ENCODE results near the gene DYNC1LI2.

Gene DYNC1LI2

GRCh38 chr16:66714654-66715307 lies 36.6 kb downstream of the DYNC1LI2 start:
- POLR2A ChIA-PET: no interaction called here
- DNase-seq (ENCODE audit: extremely low spot score): no peak

GRCh38 chr16:66714062-66714461 lies 37.3 kb downstream of the DYNC1LI2 start:
- no peak for TF ChIP-seq CTCF (IDR thresholded peaks at IDR 0.05; ENCODE audit: control extremely low read depth, extremely low read depth, low read depth, missing control alignments)
- ChIA-PET CTCF (no interaction called here), POLR2A (no interaction called here)
- DNase-seq (ENCODE audit: extremely low spot score): no peak

More at GRCh38 chr16:66714654-66715307, 36.6 kb downstream of the DYNC1LI2 start:
- TF ChIP-seq CTCF (IDR thresholded peaks at IDR 0.05; ENCODE audit: control extremely low read depth, extremely low read depth, low read depth, missing control alignments): no peak
- CTCF ChIA-PET: interaction anchor here (0.9 to 1.3 kb wide), 3 partner anchors 11 to 64 kb away, joined by 3 to 9 read pairs (median 4); no protein-coding TSS in a partner anchor

- POLR2A ChIA-PET: no interaction called here
- CTCF ChIA-PET: interaction anchor here (0.6 to 1.8 kb wide), 5 partner anchors 12 to 306 kb away, joined by 3 to 8 read pairs (median 3); no protein-coding TSS in a partner anchor
- TF ChIP-seq CTCF (IDR thresholded peaks at IDR 0.05; ENCODE audit: control extremely low read depth, extremely low read depth, low read depth, missing control alignments): no peak
- no peak for DNase-seq (ENCODE audit: extremely low spot score)
These were observed 38.3 kb downstream of the DYNC1LI2 start for GRCh38 chr16:66713076-66713475.

GRCh38 chr16:66712512-66712911 lies 38.9 kb downstream of the DYNC1LI2 start:
- no peak for DNase-seq (ENCODE audit: extremely low spot score)
- CTCF ChIA-PET: interaction anchor here (1.1 to 1.8 kb wide), 4 partner anchors 11 to 305 kb away, joined by 3 to 8 read pairs (median 3); no protein-coding TSS in a partner anchor
- POLR2A ChIA-PET: no interaction called here
- TF ChIP-seq CTCF (IDR thresholded peaks at IDR 0.05; ENCODE audit: control extremely low read depth, extremely low read depth, low read depth, missing control alignments): no peak

- CTCF ChIA-PET: interaction anchor here (3.0 kb wide), 1 partner anchor 16 kb away, joined by 13 read pairs; no protein-coding TSS in a partner anchor
- no peak for DNase-seq (ENCODE audit: extremely low spot score)
- POLR2A ChIA-PET: no interaction called here
- TF ChIP-seq CTCF (IDR thresholded peaks at IDR 0.05; ENCODE audit: control extremely low read depth, extremely low read depth, low read depth, missing control alignments): no peak
These were observed 39.8 kb downstream of the DYNC1LI2 start for GRCh38 chr16:66711581-66711980.

GRCh38 chr16:66706506-66706880 lies 44.9 kb downstream of the DYNC1LI2 start:
- DNase-seq (ENCODE audit: extremely low spot score): no peak
- ChIA-PET POLR2A (no interaction called here), CTCF (interaction anchor here (1.5 kb wide), 1 partner anchor 56 kb away, joined by 4 read pairs; no protein-coding TSS in a partner anchor)
- no peak for TF ChIP-seq CTCF (IDR thresholded peaks at IDR 0.05; ENCODE audit: control extremely low read depth, extremely low read depth, low read depth, missing control alignments)
